Sigmoid colon (tissue), 7 donors: ENCODE data around the gene FRYL. TPM values are rescaled to one million over a fixed set of nuclear protein-coding genes. Genes with fewer than 3 reads are reported as not detected.

Experiments used
- DNase-seq: peaks from one replicate; pipeline ENCODE4 v3.0.0-alpha.2; 2019
- H3K27ac ChIP-seq, 4 donors: fragments of 200-600 bp; sonication (generic); one replicate each; pipeline ENCODE4 v1.5.1; 2016 to 2019; ENCODE audit warnings: mild to moderate bottlenecking in 1 of 4
- H3K27me3 ChIP-seq, 3 donors: fragments of 200-600 bp; sonication (generic); one replicate each; pipeline ENCODE4 v1.5.1; 2019; ENCODE audit warnings: mild to moderate bottlenecking in 1 of 3
- H3K36me3 ChIP-seq, 4 donors: fragments of 200-600 bp; sonication (generic); one replicate each; pipeline ENCODE4 v1.5.1; 2016 to 2019
- H3K4me1 ChIP-seq, 4 donors: fragments of 200-600 bp; sonication (generic); one replicate each; pipeline ENCODE4 v1.5.1; 2017 to 2019
- H3K4me3 ChIP-seq, 4 donors: fragments of 200-600 bp; sonication (generic); one replicate each; pipeline ENCODE4 v1.5.1; 2017 to 2019; ENCODE audit warnings: mild to moderate bottlenecking in 2 of 4, moderate library complexity in 1 of 4
- H3K9me3 ChIP-seq, 4 donors: fragments of 200-600 bp in 3 of 4; sonication (generic) in 3 of 4; one replicate each; pipeline versions ENCODE4 v1.5.1 to v1.6.1; 2013 to 2019
- CTCF ChIP-seq, 4 experiments: fragments of 450-650 bp in 3 of 4; fragments of 200-600 bp in 1 of 4; IDR thresholded peaks; one replicate each; pipeline ENCODE4 v1.5.1; 2016 to 2019; ENCODE audit warnings: antibody characterized with exemption in 4 of 4, mild to moderate bottlenecking in 3 of 4, moderate library complexity in 2 of 4
- EP300 ChIP-seq, 4 donors: sonication (generic); formaldehyde crosslinking; IDR thresholded peaks; one replicate each; pipeline ENCODE4 v1.6.1; 2017; ENCODE audit warnings: antibody characterized with exemption in 4 of 4
- POLR2A ChIP-seq, 2 donors: fragments of 450-650 bp; IDR thresholded peaks; one replicate each; pipeline ENCODE4 v1.6.1; 2016; ENCODE audit warnings: antibody characterized with exemption in 2 of 2, mild to moderate bottlenecking in 2 of 2, moderate library complexity in 2 of 2
- POLR2AphosphoS5 ChIP-seq, 4 donors: sonication (generic); formaldehyde crosslinking; IDR thresholded peaks; one replicate each; pipeline ENCODE4 v1.6.1; 2017; ENCODE audit warnings: antibody characterized with exemption in 4 of 4
- WGBS, 2 donors: extraction: QIAGEN DNeasy Blood & Tissue Kit; methylation state at CpG; one replicate each; pipeline ENCODE4 v1.1.7; 2013; 5-methylcytosine and 5-hydroxymethylcytosine counted together
- intact Hi-C: fragments of 100-400 bp; cut with DNase I; formaldehyde crosslinking; loops from one replicate; pipeline ENCODE4 v1.15.1; 2023
- polyA plus RNA-seq, 3 donors: library from polyadenylated mRNA; stranded (reverse); fragments of 200-250 nt; gene quantifications; one replicate each; pipeline ENCODE4 v1.2.3, GENCODE V29; 2013
- total RNA-seq, 4 donors: library from RNA; depleted of rRNA; stranded (reverse); fragments of >200 nt; gene quantifications; one replicate each; pipeline ENCODE4 v1.1.0, GENCODE V29; 2016
- donor health status: healthy with polysubstance abuse.
- donor health status: Bipolar disorder and iron deficiency.
- donor health status: healthy.

FRYL gene
- total and polyA plus RNA-seq, 7 donors, result 41.4 to 72.4 (median 55.0) TPM

GRCh38 chr4:48694824-48695223, 85.3 kb downstream of the FRYL start:
- H3K4me3 ChIP-seq, result no peak overlapping the region
- no peaks in the 10 kb centered on the region for H3K9me3 ChIP-seq
- no peaks in the 10 kb centered on the region for H3K36me3 ChIP-seq
- H3K27me3 ChIP-seq, result no peaks in the 10 kb centered on the region
- 95 to 97% methylated on average over 2 of the region's 2 CpGs for WGBS, 2 donors
- no peak for DNase-seq
- intact Hi-C loops, result no loop called here
- no peak for TF ChIP-seq CTCF (IDR thresholded peaks at IDR 0.05)
- TF ChIP-seq POLR2A (IDR thresholded peaks at IDR 0.05), result no peak
- no peak for TF ChIP-seq POLR2AphosphoS5 (IDR thresholded peaks at IDR 0.05)
- TF ChIP-seq EP300 (IDR thresholded peaks at IDR 0.05), result no peak
- H3K27ac ChIP-seq, result no peak overlapping the region
- peaks cover 0 to 37% (median 14%) of the 10 kb centered on the region in 4 donors for H3K4me1 ChIP-seq

DNA sequence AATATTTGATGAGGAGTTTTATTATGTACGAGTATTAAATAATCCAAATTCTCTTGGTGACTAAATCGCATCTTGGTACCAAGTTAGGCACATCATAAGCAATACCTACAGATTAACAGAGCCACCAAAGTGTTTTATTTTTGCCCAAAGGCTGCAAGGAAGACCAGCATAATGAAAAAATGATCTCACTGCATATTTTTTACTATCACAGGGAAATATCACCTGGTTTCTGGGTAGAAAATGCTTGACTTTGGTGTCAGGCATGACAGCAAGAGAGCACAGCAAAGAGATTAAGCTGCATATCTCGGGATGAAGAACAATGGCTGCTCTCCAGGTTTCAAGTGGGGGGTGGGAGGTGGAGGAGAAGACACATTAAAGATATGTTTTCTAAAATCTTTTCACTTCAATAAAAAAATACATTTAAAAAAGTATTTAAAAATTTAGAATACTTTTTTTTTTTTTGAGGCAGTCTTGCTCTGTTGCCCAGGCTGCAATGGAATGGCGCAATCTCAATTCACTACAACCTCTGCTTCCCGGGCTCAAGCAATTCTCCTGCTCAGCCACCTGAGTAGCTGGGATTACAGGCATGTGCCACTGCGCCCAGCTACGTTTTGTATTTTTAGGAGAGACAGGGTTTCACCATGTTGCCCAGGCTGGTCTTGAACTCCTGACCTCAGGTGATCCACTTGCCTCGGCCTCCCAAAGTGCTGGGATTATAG, 86.1 kb downstream of the FRYL start:
- TF ChIP-seq POLR2A (IDR thresholded peaks at IDR 0.05) (no peak), EP300 (IDR thresholded peaks at IDR 0.05) (no peak), CTCF (IDR thresholded peaks at IDR 0.05) (no peak)
- no peak for DNase-seq
- intact Hi-C loops, result no loop called here
- H3K9me3 ChIP-seq, result no peaks in the 10 kb centered on the region
- WGBS, 2 donors, result 95 to 96% methylated on average over 8 of the region's 8 CpGs
- no peaks in the 10 kb centered on the region for H3K27me3 ChIP-seq
- H3K4me1 ChIP-seq, result peaks cover 0 to 29% (median 8%) of the 10 kb centered on the region in 4 donors
- no peak overlapping the region for H3K27ac ChIP-seq
- H3K4me3 ChIP-seq, result no peak overlapping the region
- H3K36me3 ChIP-seq, result no peaks in the 10 kb centered on the region

- H3K4me1 ChIP-seq, result peaks cover 0 to 23% (median 2%) of the 10 kb centered on the region in 4 donors
- no peak for TF ChIP-seq CTCF (IDR thresholded peaks at IDR 0.05)
- no peak for TF ChIP-seq POLR2A (IDR thresholded peaks at IDR 0.05)
- TF ChIP-seq POLR2AphosphoS5 (IDR thresholded peaks at IDR 0.05), result no peak
- TF ChIP-seq EP300 (IDR thresholded peaks at IDR 0.05), result no peak
- 89 to 96% methylated on average over 2 of the region's 2 CpGs for WGBS, 2 donors
- H3K27ac ChIP-seq, result no peak overlapping the region
- intact Hi-C loops, result no loop called here
- no peak overlapping the region for H3K4me3 ChIP-seq
- H3K36me3 ChIP-seq, result no peaks in the 10 kb centered on the region
- DNase-seq, result no peak
- no peaks in the 10 kb centered on the region for H3K9me3 ChIP-seq
- H3K27me3 ChIP-seq, result no peaks in the 10 kb centered on the region
These were observed 87.2 kb downstream of the FRYL start for GRCh38 chr4:48692897-48693296.

DNA sequence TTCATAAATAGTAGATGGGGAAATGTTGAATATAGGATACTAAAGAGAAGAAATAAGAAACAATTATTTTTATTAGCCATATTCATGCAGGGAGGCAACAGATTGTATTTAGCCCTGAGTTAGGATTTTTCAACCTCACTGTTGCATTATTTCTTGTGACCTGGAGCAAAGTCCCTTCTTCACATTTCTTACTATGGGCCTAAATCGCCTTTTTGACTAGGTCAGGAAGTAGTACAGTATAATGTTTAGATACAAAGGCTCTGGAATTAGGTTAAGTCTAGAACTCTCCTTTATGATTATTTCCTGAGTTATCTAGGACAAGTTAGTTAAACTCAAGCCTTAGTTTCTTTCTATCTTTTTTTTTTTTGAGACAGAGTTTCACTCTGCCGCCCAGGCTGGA, 88.0 kb downstream of the FRYL start:
- Histone ChIP-seq H3K4me1 (peaks cover 0 to 23% (median 2%) of the 10 kb centered on the region in 4 donors), H3K27ac (no peak overlapping the region), H3K4me3 (no peak overlapping the region), H3K27me3 (no peaks in the 10 kb centered on the region), H3K36me3 (no peaks in the 10 kb centered on the region), H3K9me3 (no peaks in the 10 kb centered on the region)
- DNase-seq, result no peak
- TF ChIP-seq EP300 (IDR thresholded peaks at IDR 0.05) (no peak), CTCF (IDR thresholded peaks at IDR 0.05) (no peak), POLR2AphosphoS5 (IDR thresholded peaks at IDR 0.05) (no peak), POLR2A (IDR thresholded peaks at IDR 0.05) (no peak)
- WGBS, 2 donors, result 89 to 92% methylated on average over 2 of the region's 2 CpGs
- intact Hi-C loops, result no loop called here

DNA sequence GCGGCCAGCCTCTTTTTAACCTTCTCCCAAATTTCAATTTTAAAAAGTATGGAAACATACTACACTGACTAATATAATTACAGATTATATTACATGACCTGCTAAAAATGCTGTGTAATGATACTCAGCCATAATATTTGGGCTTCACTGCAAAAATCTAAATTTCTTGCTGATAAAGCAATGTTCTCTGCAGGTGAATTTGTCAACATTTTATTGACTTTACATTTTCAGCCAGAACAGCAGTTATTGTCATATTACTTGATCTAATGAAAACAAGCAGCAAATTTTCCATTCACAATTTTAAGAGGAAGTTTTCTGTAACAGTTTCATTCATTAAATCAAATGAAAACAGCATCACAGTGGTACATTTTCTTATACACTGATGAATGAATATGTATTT, 91.1 kb downstream of the FRYL start:
- Histone ChIP-seq H3K36me3 (no peaks in the 10 kb centered on the region), H3K9me3 (no peaks in the 10 kb centered on the region), H3K4me1 (peaks cover 0 to 23% (median 2%) of the 10 kb centered on the region in 4 donors), H3K27me3 (no peaks in the 10 kb centered on the region), H3K27ac (no peak overlapping the region), H3K4me3 (no peak overlapping the region)
- TF ChIP-seq EP300 (IDR thresholded peaks at IDR 0.05) (no peak), POLR2A (IDR thresholded peaks at IDR 0.05) (no peak), CTCF (IDR thresholded peaks at IDR 0.05) (no peak), POLR2AphosphoS5 (IDR thresholded peaks at IDR 0.05) (no peak)
- WGBS, 2 donors, result 96 to 98% methylated on average over 1 of the region's 1 CpG
- intact Hi-C loops, result no loop called here
- DNase-seq, result no peak
